AG09319 (cell line): ENCODE measurements around the gene PLK5.
"Not testable (repeated sequence)": the region's sequence is repeated elsewhere in the genome, so short reads cannot be mapped to it uniquely, and the experiment has no call there.

Experiments used
- DNase-seq: peaks from one replicate; pipeline ENCODE4 v3.0.0-alpha.2; 2010; ENCODE audit warnings: low read depth; ENCODE audit errors: extremely low read depth
- TF ChIP-seq, protein P1 (sequence below): IDR thresholded peaks from 2 replicates; pipeline ENCODE4 v1.5.1; 2011; ENCODE audit warnings: low read depth, mild to moderate bottlenecking, inconsistent platforms, low read length, moderate library complexity

PLK5 gene

DNA sequence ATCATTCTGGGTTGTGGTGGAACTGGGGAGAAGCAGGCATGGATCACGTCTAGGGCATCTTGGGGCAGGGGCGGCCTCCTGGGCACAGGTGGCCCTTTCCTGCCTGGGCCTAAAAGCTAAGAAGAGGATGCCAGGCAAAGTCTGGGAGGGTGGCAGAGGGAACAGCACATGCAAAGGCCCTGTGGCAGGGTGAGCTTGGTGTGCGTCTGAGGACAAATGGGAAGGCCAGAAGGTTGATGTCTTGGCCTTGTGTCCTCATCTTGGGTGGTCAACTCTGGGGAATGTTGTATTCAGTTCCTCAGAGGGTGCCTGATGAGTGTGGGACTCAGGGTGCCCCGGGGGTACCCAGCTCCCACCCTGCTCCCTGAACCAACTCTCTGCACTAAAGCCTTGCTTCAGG, 5.4 kb upstream of the PLK5 start:
- no peak for DNase-seq
- TF ChIP-seq, protein P1, sequence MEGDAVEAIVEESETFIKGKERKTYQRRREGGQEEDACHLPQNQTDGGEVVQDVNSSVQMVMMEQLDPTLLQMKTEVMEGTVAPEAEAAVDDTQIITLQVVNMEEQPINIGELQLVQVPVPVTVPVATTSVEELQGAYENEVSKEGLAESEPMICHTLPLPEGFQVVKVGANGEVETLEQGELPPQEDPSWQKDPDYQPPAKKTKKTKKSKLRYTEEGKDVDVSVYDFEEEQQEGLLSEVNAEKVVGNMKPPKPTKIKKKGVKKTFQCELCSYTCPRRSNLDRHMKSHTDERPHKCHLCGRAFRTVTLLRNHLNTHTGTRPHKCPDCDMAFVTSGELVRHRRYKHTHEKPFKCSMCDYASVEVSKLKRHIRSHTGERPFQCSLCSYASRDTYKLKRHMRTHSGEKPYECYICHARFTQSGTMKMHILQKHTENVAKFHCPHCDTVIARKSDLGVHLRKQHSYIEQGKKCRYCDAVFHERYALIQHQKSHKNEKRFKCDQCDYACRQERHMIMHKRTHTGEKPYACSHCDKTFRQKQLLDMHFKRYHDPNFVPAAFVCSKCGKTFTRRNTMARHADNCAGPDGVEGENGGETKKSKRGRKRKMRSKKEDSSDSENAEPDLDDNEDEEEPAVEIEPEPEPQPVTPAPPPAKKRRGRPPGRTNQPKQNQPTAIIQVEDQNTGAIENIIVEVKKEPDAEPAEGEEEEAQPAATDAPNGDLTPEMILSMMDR, result no peak

- DNase-seq, result not testable (repeated sequence)
These were observed 4.1 kb upstream of the PLK5 start for GRCh38 chr19:1519802-1520201.

DNA sequence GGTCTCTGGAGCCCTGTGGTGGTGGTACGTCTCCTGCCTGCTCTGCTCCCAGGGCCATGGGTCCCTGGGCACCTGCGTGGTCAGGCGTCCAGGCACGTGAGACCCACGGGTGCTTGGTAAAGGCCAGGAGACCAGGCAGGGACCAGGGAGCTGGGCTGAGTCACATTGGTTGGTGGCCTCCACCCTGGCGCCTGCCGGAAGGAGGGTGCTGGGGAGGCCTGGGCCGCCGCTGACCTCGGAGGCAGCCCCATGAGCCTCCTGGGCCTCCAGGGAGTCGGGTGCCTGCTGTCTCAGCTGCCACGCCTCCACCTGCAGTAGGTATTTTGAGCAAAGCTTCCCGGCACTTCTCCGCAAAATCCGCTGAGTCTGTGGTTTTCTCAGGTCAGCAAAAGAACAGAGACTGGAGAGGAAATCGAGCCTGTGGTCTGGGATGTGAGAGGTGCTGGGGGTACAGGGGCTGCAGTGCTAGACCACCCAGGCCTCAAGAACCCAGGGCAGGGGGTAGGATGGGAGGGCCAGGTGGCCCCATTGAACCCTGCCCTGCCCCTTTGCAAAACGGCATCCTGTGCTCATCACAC, 3.6 kb upstream of the PLK5 start:
- no peak for DNase-seq
- TF ChIP-seq, protein P1, result no peak

GRCh38 chr19:1521636-1522035, 2.2 kb upstream of the PLK5 start:
- TF ChIP-seq, protein P1, result no peak
- DNase-seq, result no peak

GRCh38 chr19:1522061-1522460, 1.8 kb upstream of the PLK5 start:
- TF ChIP-seq, protein P1, result no peak

GRCh38 chr19:1522838-1523237, 1.0 kb upstream of the PLK5 start:
- DNase-seq, result no peak
- TF ChIP-seq, protein P1, result no peak

More at GRCh38 chr19:1522061-1522460, 1.8 kb upstream of the PLK5 start:
- no peak for DNase-seq

DNA sequence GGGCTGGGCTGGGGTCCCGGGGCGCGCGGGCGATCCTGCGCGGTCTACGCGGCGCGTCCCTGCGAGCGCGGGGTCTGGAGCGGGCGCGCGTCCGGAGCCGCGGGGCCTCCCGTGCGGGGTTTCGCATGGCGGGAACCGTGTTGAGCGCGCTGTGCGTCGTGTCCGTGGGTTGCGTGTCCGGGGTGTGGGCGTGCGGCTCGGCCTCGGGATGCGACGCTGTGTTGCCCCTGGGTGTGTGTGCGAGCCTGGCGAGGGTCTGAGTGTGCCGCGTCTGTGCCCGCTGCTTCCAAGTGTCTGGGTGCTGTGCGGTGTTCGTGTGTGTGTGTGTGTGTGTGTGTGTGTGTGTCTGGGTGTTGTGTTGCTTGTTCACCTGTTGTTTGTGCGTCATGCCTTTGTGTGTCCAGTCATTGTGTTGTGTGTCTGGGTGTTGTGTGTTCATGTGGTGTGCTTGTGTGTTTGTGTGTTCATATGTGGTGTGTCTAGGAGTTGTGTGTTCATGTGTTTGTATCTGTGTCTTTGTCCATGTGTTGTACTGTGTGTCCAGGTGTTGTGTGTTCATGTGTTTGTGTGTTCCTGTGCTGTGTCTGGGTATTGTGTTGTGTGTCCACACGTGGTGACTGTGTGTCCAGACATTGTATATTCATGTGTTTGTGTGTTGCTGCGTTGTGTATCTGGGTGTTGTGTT, 552 bp downstream of the PLK5 start:
- DNase-seq, result no peak
- TF ChIP-seq, protein P1, result no peak

- TF ChIP-seq, protein P1, result no peak
- DNase-seq, result no peak
These were observed 1.1 kb downstream of the PLK5 start for GRCh38 chr19:1524972-1525325.
